ENCODE measurements around the gene SEL1L. TPM values are rescaled to one million over a fixed set of nuclear protein-coding genes. Genes with fewer than 3 reads are reported as not detected.
"Not testable (repeated sequence)": the region's sequence is repeated elsewhere in the genome, so short reads cannot be mapped to it uniquely, and the experiment has no call there.

Gene SEL1L
- polyA plus RNA-seq, 3 donors: 8.9 to 81.7 (median 21.0) TPM

DNA sequence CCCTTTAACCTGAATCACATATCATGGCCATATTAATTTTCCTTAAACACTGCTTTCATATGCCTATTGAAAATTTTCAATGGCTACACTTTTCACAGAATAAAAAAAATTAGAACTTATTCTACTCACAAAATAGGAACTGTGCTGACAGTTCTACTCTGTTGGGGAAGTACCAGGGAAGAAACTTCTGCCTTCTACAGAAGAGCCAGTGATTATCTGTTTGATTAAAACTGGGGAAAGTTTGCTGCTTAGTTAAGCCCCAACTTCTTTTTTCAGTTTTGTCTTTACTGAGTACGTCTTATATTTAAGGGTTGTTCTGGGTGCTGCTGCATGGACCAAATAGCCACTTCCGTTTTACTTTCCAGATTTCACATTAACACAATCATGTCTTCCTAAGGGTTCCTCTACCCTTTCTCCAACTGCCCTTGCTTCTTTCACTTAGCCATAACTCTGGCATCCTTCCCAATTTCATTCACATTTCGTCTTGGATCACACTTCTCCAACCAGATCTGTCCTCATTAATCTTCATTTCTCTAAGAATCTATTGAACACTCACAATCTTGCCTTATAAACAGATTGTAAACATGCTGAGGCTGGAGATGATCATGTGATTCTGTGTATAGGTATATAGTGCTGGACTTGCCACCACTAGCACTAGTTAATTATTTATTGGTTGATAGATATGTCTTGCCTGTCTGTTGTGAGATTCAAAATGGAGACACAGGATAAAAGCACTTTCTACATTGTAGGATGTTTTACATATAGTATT is 1.9 kb upstream of the SEL1L start:
- no peak overlapping the region for H3K27ac ChIP-seq (ENCODE audit: low read depth, low read length)
- whole genome bisulfite sequencing, 3 donors: 26 to 50% (median 39%) methylated on average over 3 of the region's 3 CpGs

DNA sequence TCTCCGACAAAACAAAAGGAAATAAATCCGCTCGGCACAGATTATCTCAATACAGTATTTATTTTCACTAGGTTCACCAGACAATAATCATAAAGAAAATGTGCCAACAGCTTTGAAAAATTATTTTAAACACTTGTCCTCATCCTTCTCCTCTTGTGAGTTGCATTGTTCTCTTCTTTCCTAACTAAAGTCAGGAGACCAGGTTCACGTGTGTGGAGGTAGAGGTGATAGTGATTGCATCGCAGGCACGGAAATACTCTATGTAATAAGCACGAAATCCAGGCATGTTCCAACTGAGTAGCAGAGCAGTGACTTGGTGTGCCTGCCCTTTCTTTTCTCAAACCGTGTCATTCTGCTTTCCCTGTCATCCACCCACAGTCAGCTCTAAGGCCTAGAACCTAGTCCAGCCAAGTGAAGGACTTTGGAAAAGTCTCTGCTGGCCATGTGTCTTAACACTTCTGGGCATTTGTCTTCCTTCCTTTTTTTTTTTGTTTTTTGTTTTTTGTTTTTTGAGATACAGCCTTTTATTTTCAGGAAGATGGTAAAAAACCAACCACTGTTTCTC is 939 bp upstream of the SEL1L start:
- no peak overlapping the region for H3K27ac ChIP-seq (ENCODE audit: low read depth, low read length)
- WGBS, 3 donors: 49 to 91% (median 91%) methylated on average over 8 of the region's 8 CpGs

- WGBS, 3 donors: 0 to 1% (median 0%) methylated on average over 10 of the region's 10 CpGs
- H3K27ac ChIP-seq (ENCODE audit: low read depth, low read length): no peak overlapping the region
These were observed 479 bp downstream of the SEL1L start for GRCh38 chr14:81533212-81533535.

DNA sequence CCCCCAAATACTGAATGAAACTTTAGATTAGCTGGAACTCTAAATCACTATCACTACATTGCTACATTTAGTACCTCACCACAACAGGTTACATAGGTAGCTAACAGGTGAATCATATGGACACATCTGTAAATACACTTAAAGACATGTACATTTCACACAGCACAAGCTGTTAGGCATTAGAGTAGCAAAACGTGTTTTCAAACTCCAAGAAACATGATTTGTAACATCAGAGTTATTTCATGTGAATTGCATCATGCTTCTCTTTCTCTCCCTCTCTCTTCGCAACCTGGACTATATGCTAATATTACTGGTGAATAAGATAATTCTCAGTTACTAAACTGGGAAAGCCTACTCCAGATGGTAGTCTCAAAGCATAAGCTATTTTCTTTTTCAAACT is 4.3 kb downstream of the SEL1L start:
- H3K27ac ChIP-seq (ENCODE audit: low read depth, low read length): no peak overlapping the region
- 26 to 39% (median 39%) methylated on average over 2 of the region's 2 CpGs for WGBS, 3 donors

DNA sequence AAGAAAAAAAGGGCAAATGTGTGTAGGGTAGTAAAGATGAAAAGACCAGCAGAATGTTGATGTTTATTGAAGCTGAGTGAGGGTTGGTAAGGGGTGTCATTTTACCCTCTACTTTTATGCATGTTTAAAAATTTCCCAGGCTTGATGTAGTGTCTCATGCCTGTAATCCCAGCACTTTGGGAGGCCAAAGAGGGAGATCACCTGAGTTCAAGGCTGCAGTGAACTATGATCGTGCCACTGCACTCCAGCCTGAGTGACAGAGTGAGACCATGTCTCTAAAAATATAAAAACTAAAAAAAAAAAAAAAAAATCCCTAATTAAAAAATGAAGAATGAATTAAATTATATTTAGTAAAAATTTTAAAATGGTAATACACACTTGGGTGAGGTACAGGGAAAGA is 8.5 kb downstream of the SEL1L start:
- H3K27ac ChIP-seq (ENCODE audit: low read depth, low read length): no peak overlapping the region
- WGBS, 3 donors: 48 to 100% (median 91%) methylated on average over 1 of the region's 1 CpG

- no peak overlapping the region for H3K27ac ChIP-seq (ENCODE audit: low read depth, low read length)
- WGBS, 3 donors: 38 to 84% (median 79%) methylated on average over 2 of the region's 2 CpGs
These were observed 10.0 kb downstream of the SEL1L start for GRCh38 chr14:81523616-81524015.

GRCh38 chr14:81523016-81523415 is 10.6 kb downstream of the SEL1L start:
- WGBS, 3 donors: 41 to 93% (median 90%) methylated on average over 4 of the region's 4 CpGs

DNA sequence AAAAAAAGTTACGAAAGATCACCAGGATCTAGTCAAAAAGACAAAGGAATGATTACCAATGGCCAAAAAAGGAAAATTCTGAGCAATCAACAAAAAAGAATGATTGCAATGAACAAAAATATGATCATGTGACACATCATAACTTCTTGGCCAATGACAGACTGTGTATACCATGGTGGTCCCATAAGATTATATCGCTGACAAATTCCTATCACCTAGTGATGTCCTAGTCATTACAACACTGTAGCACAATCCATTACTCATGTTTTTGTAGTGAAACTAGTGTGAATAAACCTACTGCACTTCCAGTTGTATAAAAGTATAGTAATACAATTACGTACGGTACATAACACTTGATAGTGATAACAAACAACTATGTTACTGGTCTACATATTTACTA is 12.3 kb downstream of the SEL1L start:
- no peak overlapping the region for H3K27ac ChIP-seq (ENCODE audit: low read depth, low read length)
- whole genome bisulfite sequencing, 3 donors: 51 to 98% (median 97%) methylated on average over 4 of the region's 4 CpGs

More at GRCh38 chr14:81523016-81523415, 10.6 kb downstream of the SEL1L start:
- H3K27ac ChIP-seq (ENCODE audit: low read depth, low read length): no peak overlapping the region

DNA sequence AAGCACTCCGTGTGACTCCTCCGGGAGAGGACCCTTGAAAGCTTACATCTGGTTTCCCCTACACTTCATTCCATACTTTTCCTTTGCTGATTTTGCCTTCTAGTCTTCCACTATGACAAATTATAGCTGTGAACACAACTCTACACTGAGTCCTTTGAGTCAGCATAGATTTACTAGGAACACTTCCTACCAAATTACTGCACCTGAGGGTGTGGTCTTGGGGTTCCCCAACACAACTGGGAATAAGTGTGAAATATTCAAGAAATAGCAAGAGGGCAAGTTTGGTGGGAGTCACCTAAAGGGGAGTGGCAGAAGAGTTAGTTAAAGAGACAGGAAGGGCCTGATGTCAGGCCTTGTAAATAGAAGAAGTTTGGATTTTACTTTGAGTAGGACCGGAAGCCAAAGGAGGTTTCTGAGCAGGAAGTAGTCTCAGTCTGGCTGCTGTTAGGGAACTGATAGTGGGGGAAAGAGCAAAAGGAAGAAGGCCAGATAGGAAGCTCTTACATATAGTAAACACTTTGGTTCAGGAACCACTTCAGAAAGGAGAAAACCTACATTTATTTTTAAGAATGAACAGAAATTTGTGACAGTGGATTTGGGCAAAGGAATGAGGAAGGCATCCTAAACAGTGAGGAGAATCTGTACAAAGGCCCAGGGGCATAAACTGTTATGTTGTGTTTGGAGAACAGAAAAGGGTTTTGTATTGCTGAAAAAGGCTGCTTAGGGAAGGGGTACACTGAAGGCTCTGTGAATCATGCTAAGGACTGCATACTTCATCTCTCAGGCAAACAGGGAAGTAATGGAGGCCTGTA is 14.2 kb downstream of the SEL1L start:
- H3K27ac ChIP-seq (ENCODE audit: low read depth, low read length): peak overlapping the region; percentile 60
- WGBS, 3 donors: 41 to 44% (median 43%) methylated on average over 3 of the region's 3 CpGs

- WGBS, 3 donors: 43 to 73% (median 62%) methylated on average over 7 of the region's 7 CpGs
- no peak overlapping the region for H3K27ac ChIP-seq (ENCODE audit: low read depth, low read length)
These were observed 15.8 kb downstream of the SEL1L start for GRCh38 chr14:81517798-81518398.

DNA sequence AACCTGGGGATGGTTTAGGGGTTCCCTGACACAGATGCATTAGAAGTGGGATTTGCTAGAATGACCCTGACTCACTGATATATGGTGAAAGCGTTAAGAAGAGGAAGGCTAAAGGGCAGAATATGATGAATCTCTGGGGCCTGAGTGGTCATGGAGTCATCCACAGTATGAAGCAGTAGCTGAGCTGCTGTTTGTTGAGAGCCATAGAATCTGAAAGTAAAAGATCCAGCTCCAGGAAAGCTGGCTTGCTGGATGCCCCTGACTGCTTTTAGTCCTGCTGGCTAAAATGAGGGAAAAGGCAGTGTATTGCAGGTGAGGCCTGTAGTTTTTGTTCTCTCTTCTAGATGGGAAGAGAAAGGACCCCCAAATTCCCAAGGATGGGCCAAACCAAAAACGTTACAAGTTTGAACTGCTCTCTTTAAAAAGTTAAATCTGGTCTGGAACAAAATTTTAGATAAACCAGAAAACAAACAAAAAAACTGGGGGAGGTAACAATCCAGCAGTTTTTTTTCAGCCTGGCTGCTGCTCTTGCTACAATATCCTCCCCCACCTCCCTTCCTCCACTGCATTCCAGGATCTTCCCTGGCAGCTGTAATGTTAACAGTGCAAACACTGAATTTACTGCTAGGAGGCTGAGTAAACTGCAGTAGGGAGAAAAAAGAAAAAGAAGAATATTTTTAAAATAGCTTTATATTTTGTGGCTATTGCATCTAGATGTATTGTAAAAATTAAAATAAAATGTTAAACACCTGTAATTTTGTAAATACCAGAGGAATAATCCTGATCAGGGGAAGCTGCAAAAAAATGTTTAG is 16.5 kb downstream of the SEL1L start:
- WGBS, 3 donors: 26 to 52% (median 45%) methylated on average over 2 of the region's 2 CpGs
- H3K27ac ChIP-seq (ENCODE audit: low read depth, low read length): no peak overlapping the region

GRCh38 chr14:81515927-81516326 is 17.7 kb downstream of the SEL1L start:
- not testable (repeated sequence) for H3K27ac ChIP-seq (ENCODE audit: low read depth, low read length)
- 48 to 88% (median 86%) methylated on average over 8 of the region's 8 CpGs for WGBS, 3 donors

DNA sequence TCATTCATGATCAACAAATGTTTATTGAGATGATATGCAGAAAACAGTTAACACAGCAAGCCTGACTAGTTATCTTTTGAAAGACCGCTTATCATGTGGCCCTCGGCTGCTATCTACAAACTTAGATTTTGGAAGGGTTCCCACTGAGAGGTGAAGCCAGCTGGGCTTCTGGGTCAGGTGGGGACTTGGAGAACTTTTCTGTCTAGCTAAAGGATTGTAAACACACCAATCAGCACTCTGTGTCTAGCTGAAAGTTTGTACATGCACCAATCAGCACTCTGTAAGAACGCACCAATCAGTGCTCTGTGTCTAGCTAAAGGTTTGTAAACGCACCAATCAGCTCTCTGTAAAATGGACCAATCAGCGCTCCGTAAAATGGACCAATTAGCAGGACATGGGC is 20.8 kb downstream of the SEL1L start:
- H3K27ac ChIP-seq (ENCODE audit: low read depth, low read length): not testable (repeated sequence)
- 48 to 95% (median 92%) methylated on average over 6 of the region's 6 CpGs for WGBS, 3 donors

GRCh38 chr14:81511111-81511904 is 22.3 kb downstream of the SEL1L start:
- WGBS, 3 donors: 38 to 66% (median 63%) methylated on average over 6 of the region's 6 CpGs
- H3K27ac ChIP-seq (ENCODE audit: low read depth, low read length): no peak overlapping the region

DNA sequence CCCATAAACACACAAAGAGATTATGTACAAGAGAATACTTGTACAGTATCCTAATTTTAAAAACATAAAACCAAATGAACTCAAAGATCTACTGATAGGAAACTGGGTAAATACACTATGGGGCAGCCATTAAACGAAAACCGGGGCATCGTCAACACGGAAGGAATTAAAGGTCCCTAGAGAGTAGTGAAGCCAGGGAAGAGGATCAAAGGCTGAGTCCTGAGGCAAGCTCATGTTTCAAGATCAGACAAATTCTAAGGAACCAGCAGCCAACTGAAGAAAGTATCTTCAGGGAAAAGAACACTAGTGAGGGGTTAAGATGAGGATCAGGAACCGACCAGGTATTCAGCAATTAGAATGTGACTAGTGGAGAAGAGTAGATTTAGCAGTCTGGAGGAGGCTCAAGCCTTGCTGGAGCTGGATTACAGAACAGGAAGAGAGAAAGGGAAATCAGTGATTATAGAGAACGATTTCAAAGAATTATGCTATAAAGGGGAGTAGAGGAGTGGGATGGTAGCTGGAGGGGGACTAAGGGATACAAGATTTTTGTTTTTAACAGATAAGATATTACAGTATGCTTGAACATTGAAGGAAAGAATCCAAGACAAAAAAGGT is 23.7 kb downstream of the SEL1L start:
- H3K27ac ChIP-seq (ENCODE audit: low read depth, low read length): no peak overlapping the region
- 16 to 40% (median 36%) methylated on average over 6 of the region's 6 CpGs for WGBS, 3 donors

- no peak overlapping the region for H3K27ac ChIP-seq (ENCODE audit: low read depth, low read length)
- 43 to 85% (median 83%) methylated on average over 5 of the region's 5 CpGs for WGBS, 3 donors
These were observed 24.3 kb downstream of the SEL1L start for GRCh38 chr14:81509321-81509720.

- no peak overlapping the region for H3K27ac ChIP-seq (ENCODE audit: low read depth, low read length)
These were observed 27.2 kb downstream of the SEL1L start for GRCh38 chr14:81506487-81506886.

All from adipose tissue (tissue), 3 donors.